ENCODE results near the gene TMEM150B.

GRCh38 chr19:55308281-55308680 is 16.9 kb downstream of the TMEM150B start:
- TF ChIP-seq CTCF (IDR thresholded peaks at IDR 0.05; ENCODE audit: borderline replicate concordance, extremely low read depth, low read length, poor library complexity, severe bottlenecking) = no peak
- TF ChIP-seq EZH2 (IDR thresholded peaks at IDR 0.05; ENCODE audit: borderline replicate concordance, low read depth, low read length, severe bottlenecking) = no peak

All from DND-41 (cell line).